Measurements from ENCODE around the gene MLANA. TPM values are rescaled to one million over a fixed set of nuclear protein-coding genes. Genes with fewer than 3 reads are reported as not detected.

The MLANA gene, protein sequence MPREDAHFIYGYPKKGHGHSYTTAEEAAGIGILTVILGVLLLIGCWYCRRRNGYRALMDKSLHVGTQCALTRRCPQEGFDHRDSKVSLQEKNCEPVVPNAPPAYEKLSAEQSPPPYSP
- not detected in 2 replicates for total RNA-seq

GRCh38 chr9:5890641-5891040, at the start of gene MLANA:
TSS of gene MLANA (plus strand) at chr9:5890889. CDS start at chr9:5892475, 1,586 bp downstream.
- DNase-seq = no peak

GRCh38 chr9:5841771-5842573, 48.7 kb upstream of the MLANA start:
- intact Hi-C loops (cut with micrococcal nuclease) = no loop called here
- H3K36me3 Mint-ChIP-seq (ENCODE audit: low read depth) = no peaks in the 10 kb centered on the region
- H3K4me1 Mint-ChIP-seq = peaks cover 28% of the 10 kb centered on the region
- DNase-seq = no peak
- ATAC-seq (ENCODE audit: low read depth) = peak; percentile 25
- ChIA-PET POLR2A (interaction anchor here (0.8 kb wide), 1 partner anchor 255 kb away, joined by 7 read pairs; no protein-coding TSS in a partner anchor), CTCF (interaction anchor here (1.6 kb wide), 1 partner anchor 9 kb away, joined by 5 read pairs; the partner anchor contains the start of gene ERMP1)
- TF ChIP-seq, protein P1, sequence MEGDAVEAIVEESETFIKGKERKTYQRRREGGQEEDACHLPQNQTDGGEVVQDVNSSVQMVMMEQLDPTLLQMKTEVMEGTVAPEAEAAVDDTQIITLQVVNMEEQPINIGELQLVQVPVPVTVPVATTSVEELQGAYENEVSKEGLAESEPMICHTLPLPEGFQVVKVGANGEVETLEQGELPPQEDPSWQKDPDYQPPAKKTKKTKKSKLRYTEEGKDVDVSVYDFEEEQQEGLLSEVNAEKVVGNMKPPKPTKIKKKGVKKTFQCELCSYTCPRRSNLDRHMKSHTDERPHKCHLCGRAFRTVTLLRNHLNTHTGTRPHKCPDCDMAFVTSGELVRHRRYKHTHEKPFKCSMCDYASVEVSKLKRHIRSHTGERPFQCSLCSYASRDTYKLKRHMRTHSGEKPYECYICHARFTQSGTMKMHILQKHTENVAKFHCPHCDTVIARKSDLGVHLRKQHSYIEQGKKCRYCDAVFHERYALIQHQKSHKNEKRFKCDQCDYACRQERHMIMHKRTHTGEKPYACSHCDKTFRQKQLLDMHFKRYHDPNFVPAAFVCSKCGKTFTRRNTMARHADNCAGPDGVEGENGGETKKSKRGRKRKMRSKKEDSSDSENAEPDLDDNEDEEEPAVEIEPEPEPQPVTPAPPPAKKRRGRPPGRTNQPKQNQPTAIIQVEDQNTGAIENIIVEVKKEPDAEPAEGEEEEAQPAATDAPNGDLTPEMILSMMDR (IDR thresholded peaks at IDR 0.05) = no peak
- no peak overlapping the region for H3K27ac Mint-ChIP-seq
- peak overlapping the region; percentile 28 for H3K4me3 Mint-ChIP-seq
- no peaks in the 10 kb centered on the region for H3K27me3 Mint-ChIP-seq
- H3K9me3 Mint-ChIP-seq = no peaks in the 10 kb centered on the region

More at GRCh38 chr9:5890641-5891040, at the start of gene MLANA:
- Mint-ChIP-seq H3K36me3 (ENCODE audit: low read depth) (no peaks in the 10 kb centered on the region), H3K4me3 (no peak within 1 kb of the TSS), H3K4me1 (no peaks in the 10 kb centered on the region), H3K27ac (no peak within 1 kb of the TSS), H3K27me3 (no peaks in the 10 kb centered on the region), H3K9me3 (no peaks in the 10 kb centered on the region)
- intact Hi-C loops (cut with micrococcal nuclease) = no loop called here
- ATAC-seq (ENCODE audit: low read depth) = no peak
- ChIA-PET POLR2A (no interaction called here), CTCF (no interaction called here)
- TF ChIP-seq, protein P1 (IDR thresholded peaks at IDR 0.05) = no peak

DNA sequence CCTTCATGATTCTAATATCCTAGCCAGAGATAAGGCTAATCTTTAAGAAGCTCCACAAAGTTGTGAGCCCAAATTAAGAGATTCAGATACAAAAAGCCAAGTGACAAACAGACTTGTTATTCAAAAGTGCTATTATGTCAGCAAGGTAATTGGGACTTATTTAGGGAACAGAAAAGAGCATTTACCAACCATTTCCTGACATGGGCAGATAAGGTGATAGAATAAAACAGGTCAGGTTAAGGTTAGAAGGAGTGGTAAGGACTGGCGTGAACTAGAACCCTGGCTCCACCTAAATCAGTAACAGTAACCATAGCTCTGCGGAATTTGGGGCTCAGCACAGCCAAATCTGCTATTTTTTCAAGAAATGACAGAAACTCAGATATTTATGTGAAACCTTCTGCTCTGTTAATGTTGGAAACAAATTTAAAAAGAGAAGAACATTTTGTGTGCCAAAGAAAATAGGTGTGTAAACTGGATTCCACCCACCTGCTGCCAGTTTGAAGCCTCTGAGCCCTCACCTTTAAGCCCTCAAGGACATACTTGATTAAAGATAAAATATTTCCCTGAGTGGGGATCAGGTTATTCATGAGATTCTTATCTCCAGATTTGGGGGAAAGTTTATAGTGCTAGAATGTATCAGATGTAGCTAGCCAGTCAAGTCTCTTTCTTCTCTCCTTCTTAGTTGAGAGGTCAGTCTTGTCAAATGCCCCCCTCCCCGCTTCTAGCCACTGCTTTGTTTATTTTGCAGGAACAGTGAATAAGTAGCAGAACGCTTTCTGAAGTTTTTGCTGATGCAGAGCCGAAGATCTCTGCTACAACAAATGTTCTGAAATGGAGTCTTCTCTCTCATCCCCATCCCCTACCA, 47.5 kb upstream of the MLANA start:
- Mint-ChIP-seq H3K36me3 (ENCODE audit: low read depth) (no peaks in the 10 kb centered on the region), H3K4me3 (no peak overlapping the region), H3K27me3 (no peaks in the 10 kb centered on the region), H3K27ac (no peak overlapping the region), H3K9me3 (no peaks in the 10 kb centered on the region), H3K4me1 (peaks cover 28% of the 10 kb centered on the region)
- intact Hi-C loops (cut with micrococcal nuclease) = no loop called here
- CTCF ChIA-PET = no interaction called here
- POLR2A ChIA-PET = interaction anchor here (0.8 kb wide), 1 partner anchor 256 kb away, joined by 7 read pairs; no protein-coding TSS in a partner anchor
- TF ChIP-seq, protein P1 (IDR thresholded peaks at IDR 0.05) = no peak
- DNase-seq (no peak), ATAC-seq (ENCODE audit: low read depth) (no peak)

- no peaks in the 10 kb centered on the region for H3K9me3 Mint-ChIP-seq
- no peaks in the 10 kb centered on the region for H3K36me3 Mint-ChIP-seq (ENCODE audit: low read depth)
- CTCF ChIA-PET = no interaction called here
- peak overlapping the region; percentile 41 for H3K4me3 Mint-ChIP-seq
- no peak for DNase-seq
- intact Hi-C loops (cut with micrococcal nuclease) = no loop called here
- TF ChIP-seq, protein P1 (IDR thresholded peaks at IDR 0.05) = no peak
- peaks cover 28% of the 10 kb centered on the region for H3K4me1 Mint-ChIP-seq
- no peak overlapping the region for H3K27ac Mint-ChIP-seq
- no peak for ATAC-seq (ENCODE audit: low read depth)
- H3K27me3 Mint-ChIP-seq = no peaks in the 10 kb centered on the region
- POLR2A ChIA-PET = no interaction called here
Observed at GRCh38 chr9:5843794-5844471, 46.8 kb upstream of the MLANA start.
